Measurements from ENCODE around the gene NDRG3.
"Not testable (repeated sequence)": the region's sequence is repeated elsewhere in the genome, so short reads cannot be mapped to it uniquely, and the experiment has no call there.

Gene NDRG3

GRCh38 chr20:36682311-36682710 is 63.6 kb downstream of the NDRG3 start:
- H3F3A ChIP-seq (ENCODE audit: insufficient read depth, low read length): no peaks in the 10 kb centered on the region
- peaks cover 23% of the 10 kb centered on the region for H3K36me3 ChIP-seq (ENCODE audit: insufficient read depth, low read length)
- H3K9ac ChIP-seq (ENCODE audit: low read length): no peak overlapping the region
- H2AFZ ChIP-seq (ENCODE audit: low read length): no peak overlapping the region
- H3K79me2 ChIP-seq (ENCODE audit: insufficient read depth, low read length): no peaks in the 10 kb centered on the region
- no peaks in the 10 kb centered on the region for H3K9me2 ChIP-seq (ENCODE audit: low read depth, low read length)
- no peaks in the 10 kb centered on the region for H3K9me3 ChIP-seq (ENCODE audit: low read length)
- H3K4me3 ChIP-seq (ENCODE audit: low read depth, low read length, poor library complexity, severe bottlenecking): no peak overlapping the region
- TF ChIP-seq EZH2 (IDR thresholded peaks at IDR 0.05; ENCODE audit: borderline replicate concordance, low read length): no peak
- TF ChIP-seq CTCF (IDR thresholded peaks at IDR 0.05; ENCODE audit: low read length): no peak
- no peaks in the 10 kb centered on the region for H3K27me3 ChIP-seq (ENCODE audit: insufficient read depth, low read length)
- H3K4me2 ChIP-seq (ENCODE audit: low read length): no peak overlapping the region
- no peak overlapping the region for H3K27ac ChIP-seq (ENCODE audit: low read depth, low read length, poor library complexity, severe bottlenecking)
- no peaks in the 10 kb centered on the region for H3K4me1 ChIP-seq (ENCODE audit: insufficient read depth, low read length, severe bottlenecking)
- no peaks in the 10 kb centered on the region for H4K20me1 ChIP-seq (ENCODE audit: insufficient read depth, low read length)

GRCh38 chr20:36677422-36677771 is 68.5 kb downstream of the NDRG3 start:
- peaks cover 15% of the 10 kb centered on the region for H3K36me3 ChIP-seq (ENCODE audit: insufficient read depth, low read length)
- no peak overlapping the region for H3K4me2 ChIP-seq (ENCODE audit: low read length)
- H3K4me1 ChIP-seq (ENCODE audit: insufficient read depth, low read length, severe bottlenecking): no peaks in the 10 kb centered on the region
- H3F3A ChIP-seq (ENCODE audit: insufficient read depth, low read length): no peaks in the 10 kb centered on the region
- TF ChIP-seq EZH2 (IDR thresholded peaks at IDR 0.05; ENCODE audit: borderline replicate concordance, low read length): no peak
- no peak for TF ChIP-seq CTCF (IDR thresholded peaks at IDR 0.05; ENCODE audit: low read length)
- H3K27me3 ChIP-seq (ENCODE audit: insufficient read depth, low read length): no peaks in the 10 kb centered on the region
- no peak overlapping the region for H2AFZ ChIP-seq (ENCODE audit: low read length)
- H3K79me2 ChIP-seq (ENCODE audit: insufficient read depth, low read length): no peaks in the 10 kb centered on the region
- H3K9ac ChIP-seq (ENCODE audit: low read length): no peak overlapping the region
- no peaks in the 10 kb centered on the region for H3K9me3 ChIP-seq (ENCODE audit: low read length)
- H3K4me3 ChIP-seq (ENCODE audit: low read depth, low read length, poor library complexity, severe bottlenecking): no peak overlapping the region
- no peak overlapping the region for H3K27ac ChIP-seq (ENCODE audit: low read depth, low read length, poor library complexity, severe bottlenecking)
- H4K20me1 ChIP-seq (ENCODE audit: insufficient read depth, low read length): no peaks in the 10 kb centered on the region
- no peaks in the 10 kb centered on the region for H3K9me2 ChIP-seq (ENCODE audit: low read depth, low read length)

- Histone ChIP-seq H3F3A (ENCODE audit: insufficient read depth, low read length) (no peaks in the 10 kb centered on the region), H3K79me2 (ENCODE audit: insufficient read depth, low read length) (no peaks in the 10 kb centered on the region), H3K9me2 (ENCODE audit: low read depth, low read length) (no peaks in the 10 kb centered on the region), H2AFZ (ENCODE audit: low read length) (no peak overlapping the region), H3K4me3 (ENCODE audit: low read depth, low read length, poor library complexity, severe bottlenecking) (no peak overlapping the region), H3K36me3 (ENCODE audit: insufficient read depth, low read length) (peaks cover 15% of the 10 kb centered on the region), H3K27ac (ENCODE audit: low read depth, low read length, poor library complexity, severe bottlenecking) (no peak overlapping the region), H3K9ac (ENCODE audit: low read length) (no peak overlapping the region), H4K20me1 (ENCODE audit: insufficient read depth, low read length) (no peaks in the 10 kb centered on the region), H3K9me3 (ENCODE audit: low read length) (no peaks in the 10 kb centered on the region), H3K27me3 (ENCODE audit: insufficient read depth, low read length) (no peaks in the 10 kb centered on the region), H3K4me1 (ENCODE audit: insufficient read depth, low read length, severe bottlenecking) (no peaks in the 10 kb centered on the region), H3K4me2 (ENCODE audit: low read length) (no peak overlapping the region)
- no peak for TF ChIP-seq CTCF (IDR thresholded peaks at IDR 0.05; ENCODE audit: low read length)
Observed at GRCh38 chr20:36676701-36677421, 69.0 kb downstream of the NDRG3 start.

- H3K9me3 ChIP-seq (ENCODE audit: low read length); H3K79me2 ChIP-seq (ENCODE audit: insufficient read depth, low read length); H3K4me2 ChIP-seq (ENCODE audit: low read length); H3K27ac ChIP-seq (ENCODE audit: low read depth, low read length, poor library complexity, severe bottlenecking); H3K27me3 ChIP-seq (ENCODE audit: insufficient read depth, low read length); H3K9ac ChIP-seq (ENCODE audit: low read length); H4K20me1 ChIP-seq (ENCODE audit: insufficient read depth, low read length); H3K9me2 ChIP-seq (ENCODE audit: low read depth, low read length); H3K36me3 ChIP-seq (ENCODE audit: insufficient read depth, low read length); H3K4me1 ChIP-seq (ENCODE audit: insufficient read depth, low read length, severe bottlenecking); H3F3A ChIP-seq (ENCODE audit: insufficient read depth, low read length); H3K4me3 ChIP-seq (ENCODE audit: low read depth, low read length, poor library complexity, severe bottlenecking); H2AFZ ChIP-seq (ENCODE audit: low read length): not testable (repeated sequence)
Observed at GRCh38 chr20:36675545-36675944, 70.3 kb downstream of the NDRG3 start.

All from OCI-LY1 (cell line).